ENCODE measurements around the gene BLACAT1. TPM values are rescaled to one million over a fixed set of nuclear protein-coding genes. Genes with fewer than 3 reads are reported as not detected.

The BLACAT1 gene
- total and polyA plus RNA-seq, 2 of the 4 experiments (the other 2 are of a cell fraction), result under 0.01 to 0.05 TPM

DNA sequence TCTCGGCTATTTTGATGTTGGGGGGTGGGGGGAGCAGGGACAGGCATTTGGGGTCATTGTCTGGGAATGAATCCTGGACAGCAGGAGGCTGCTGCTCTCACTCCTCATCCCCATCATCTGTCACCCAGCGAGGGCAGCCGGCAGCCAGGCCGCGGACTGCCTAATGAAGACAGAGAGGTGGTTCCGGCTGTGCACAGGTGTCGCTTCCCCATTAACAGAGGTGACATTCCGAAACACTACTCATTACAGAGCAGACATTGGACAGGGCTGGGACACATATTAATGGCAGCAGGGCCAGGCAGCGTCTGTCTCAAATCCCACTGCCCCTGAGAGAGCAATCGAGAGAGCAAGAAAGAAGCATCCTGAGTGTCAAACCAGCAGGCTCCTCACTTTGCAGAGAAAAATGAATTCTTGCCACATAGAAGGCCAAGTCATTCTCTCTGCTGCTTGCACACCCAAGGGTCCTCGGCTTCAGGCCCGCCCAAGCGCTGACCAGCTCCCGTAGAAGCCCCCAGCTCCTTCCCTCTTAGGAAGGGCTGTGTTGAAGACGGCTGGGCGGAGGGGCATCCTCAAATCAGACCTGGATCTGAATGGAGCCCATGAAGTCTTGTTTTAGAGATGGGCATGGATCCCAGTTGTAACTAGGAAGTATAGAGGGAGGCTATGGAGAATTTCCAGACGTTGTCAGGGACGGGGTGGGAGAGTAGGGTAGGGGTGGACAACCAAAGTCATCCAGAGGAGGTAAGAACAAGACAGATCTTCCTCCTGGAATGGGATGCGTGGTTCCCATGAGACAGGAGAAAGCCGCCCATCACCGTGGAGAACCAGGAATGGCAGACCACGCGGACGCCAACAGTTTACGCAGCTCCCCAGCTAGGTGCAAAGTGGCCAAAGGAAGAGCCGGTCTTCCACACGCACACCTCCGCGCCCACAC, 25.8 kb downstream of the BLACAT1 start:
- no peaks in the 10 kb centered on the region for H3K9me3 ChIP-seq (ENCODE audit: control insufficient read depth, insufficient read depth, low read length)
- H4K5ac ChIP-seq (ENCODE audit: low read depth, low read length), result no peak overlapping the region
- no peak overlapping the region for H3K27ac ChIP-seq (ENCODE audit: insufficient read depth, low read length)
- ATAC-seq (ENCODE audit: low read depth) (peak; percentile 44), DNase-seq (no peak)
- no peaks in the 10 kb centered on the region for H3K79me1 ChIP-seq (ENCODE audit: low read depth in 1 of 2, low read length in 2 of 2)
- H2BK20ac ChIP-seq (ENCODE audit: low read depth, low read length), result no peak overlapping the region
- H4K8ac ChIP-seq (ENCODE audit: low read depth in 2 of 2, low read length in 2 of 2), result 0 out of 4 replicates have a peak overlapping the region, but pooled peaks of 1 of the 2 experiments have one; percentile 42
- ChIA-PET CTCF (interaction anchor here (0.6 to 1.4 kb wide), 9 partner anchors 9 to 105 kb away, joined by 3 to 8 read pairs (median 3); partner anchors contain the start of gene LEMD1), POLR2A (ENCODE audit: unreplicated experiment) (no interaction called here)
- H3K56ac ChIP-seq (ENCODE audit: extremely low read depth, insufficient read depth, low read length), result no peak overlapping the region
- in situ Hi-C loops (cut with MboI; ENCODE audit: low sequenced_read_pairs), result no loop called here
- no peak overlapping the region for H3K14ac ChIP-seq (replicated peaks; ENCODE audit: low read depth, low read length)
- peak overlapping the region; percentile 48 for H3K4me3 ChIP-seq (ENCODE audit: insufficient read depth, low read depth, low read length)
- H2BK120ac ChIP-seq (ENCODE audit: low read depth, low read length), result no peak overlapping the region
- no peaks in the 10 kb centered on the region for H3K4me1 ChIP-seq (ENCODE audit: control insufficient read depth, insufficient read depth, low read length)
- H3K4me2 ChIP-seq (ENCODE audit: low read depth, low read length), result peak overlapping the region; percentile 90
- H2AK9ac ChIP-seq (replicated peaks; ENCODE audit: low read depth, low read length, poor library complexity), result no peak overlapping the region
- H2BK5ac ChIP-seq (ENCODE audit: low read depth, low read length, poor library complexity, severe bottlenecking), result no peak overlapping the region
- peaks cover 73% of the 10 kb centered on the region for H3K27me3 ChIP-seq (ENCODE audit: control insufficient read depth, insufficient read depth, low read length)
- H2AFZ ChIP-seq (replicated peaks; ENCODE audit: low read length, poor library complexity), result peak overlapping the region; percentile 92
- no peak overlapping the region for H3K4ac ChIP-seq (ENCODE audit: low read depth, low read length)
- H2AK5ac ChIP-seq (ENCODE audit: low read depth, low read length), result no peak overlapping the region
- no peak for TF ChIP-seq RCOR1 (IDR thresholded peaks at IDR 0.05; ENCODE audit: insufficient replicate concordance, low read length)
- TF ChIP-seq POLR2A (IDR thresholded peaks at IDR 0.05; ENCODE audit: low read depth, low read length), result no peak
- no peak for TF ChIP-seq MAZ (IDR thresholded peaks at IDR 0.05; ENCODE audit: borderline replicate concordance, low read depth, low read length)
- no peak for TF ChIP-seq BHLHE40 (IDR thresholded peaks at IDR 0.05; ENCODE audit: low read depth, low read length)
- 26% methylated on average over 7 of the region's 29 CpGs; no CpG with 5 or more reads in 1 of the 2 experiments for WGBS, 2 experiments (ENCODE audit: extremely low coverage in 2 of 2, insufficient read length in 1 of 2)
- intact Hi-C loops (cut with micrococcal nuclease), result loop anchor here (2.0 to 5.0 kb wide), 2 partner anchors 75 to 158 kb away; no protein-coding TSS in a partner anchor
- H3K36me3 ChIP-seq (ENCODE audit: control insufficient read depth, insufficient read depth, low read length), result no peaks in the 10 kb centered on the region
- no peak overlapping the region for H3K18ac ChIP-seq (ENCODE audit: low read depth, low read length)
- no peak overlapping the region for H3K9ac ChIP-seq (ENCODE audit: low read depth, low read length)
- no peaks in the 10 kb centered on the region for H3K9me1 ChIP-seq (ENCODE audit: insufficient read depth, low read length)
- no peaks in the 10 kb centered on the region for H4K20me1 ChIP-seq (ENCODE audit: insufficient read depth, low read length)
- dilution Hi-C loops (cut with HindIII; ENCODE audit: low sequenced_read_pairs, unreplicated experiment), result no loop called here
- no peak overlapping the region for H2BK15ac ChIP-seq (ENCODE audit: low read depth, low read length)
- no peak overlapping the region for H3K23ac ChIP-seq (ENCODE audit: low read depth, low read length)
- no peak overlapping the region for H4K91ac ChIP-seq (ENCODE audit: insufficient read depth, low read depth, low read length)
- no TSS peak for BruUV-seq (replicated peaks)

Data from IMR-90 (cell line).